Amygdala (tissue), 56 donors: ENCODE data around the gene TRIM39.
"Not testable (repeated sequence)": the region's sequence is repeated elsewhere in the genome, so short reads cannot be mapped to it uniquely, and the experiment has no call there.

Source experiments
- DNase-seq, 56 donors: peaks; one replicate each; lab custom pipeline; 2025; lab: John Stamatoyannopoulos, UW

The TRIM39 gene

GRCh38 chr6:30326526-30327231, at the start of gene TRIM39:
Gene TRIM39, plus strand, starts transcription at chr6:30326927. Its CDS starts 2,391 bp downstream, at chr6:30329318.
- DNase-seq: peak; percentile 45 to 98 (median 88)

- not testable (repeated sequence) for DNase-seq
These were observed 45.7 kb upstream of the TRIM39 start for GRCh38 chr6:30280988-30281387.

- no peak for DNase-seq
These were observed 44.2 kb upstream of the TRIM39 start for GRCh38 chr6:30282522-30282921.

GRCh38 chr6:30283761-30284160, 43.0 kb upstream of the TRIM39 start:
- DNase-seq: no peak

- no peak for DNase-seq
These were observed 39.6 kb upstream of the TRIM39 start for GRCh38 chr6:30287139-30287538.

- no peak for DNase-seq
These were observed 30.9 kb upstream of the TRIM39 start for GRCh38 chr6:30295837-30296236.

GRCh38 chr6:30304002-30304401, 22.7 kb upstream of the TRIM39 start:
- DNase-seq: no peak

- DNase-seq: no peak
These were observed 15.6 kb upstream of the TRIM39 start for GRCh38 chr6:30311101-30311500.

- no peak for DNase-seq
These were observed 15.1 kb upstream of the TRIM39 start for GRCh38 chr6:30311671-30312070.

- no peak for DNase-seq
These were observed 14.5 kb upstream of the TRIM39 start for GRCh38 chr6:30312266-30312665.

- DNase-seq: no peak
These were observed 13.9 kb upstream of the TRIM39 start for GRCh38 chr6:30312676-30313321.

GRCh38 chr6:30315156-30315555, 11.6 kb upstream of the TRIM39 start:
- DNase-seq: no peak

- DNase-seq: no peak
These were observed 8.7 kb upstream of the TRIM39 start for GRCh38 chr6:30317913-30318589.

- no peak for DNase-seq
These were observed 7.4 kb upstream of the TRIM39 start for GRCh38 chr6:30319146-30319835.

GRCh38 chr6:30321692-30322388, 4.9 kb upstream of the TRIM39 start:
- DNase-seq: no peak

- DNase-seq: no peak
These were observed 3.9 kb upstream of the TRIM39 start for GRCh38 chr6:30322527-30323501.

GRCh38 chr6:30323806-30324205, 2.9 kb upstream of the TRIM39 start:
- DNase-seq: no peak

- peak in 7 of 56 donors; percentile 6 to 38 (median 12) for DNase-seq
These were observed 1.4 kb upstream of the TRIM39 start for GRCh38 chr6:30325150-30325872.
